NCI-H748 treated with DMSO at 0.1 percent for 48 hours (cell line): ENCODE results near the gene USP30.

ENCODE experiments used
- DNase-seq: peaks from one replicate; lab custom pipeline; 2025; lab: John Stamatoyannopoulos, UW

Gene USP30

GRCh38 chr12:109126784-109127183, 74.4 kb downstream of the USP30 start:
- no peak for DNase-seq

GRCh38 chr12:109127533-109128242, 75.3 kb downstream of the USP30 start:
- DNase-seq: no peak

- DNase-seq: no peak
Observed at GRCh38 chr12:109130297-109131153, 78.1 kb downstream of the USP30 start.

- DNase-seq: no peak
Observed at GRCh38 chr12:109131154-109132050, 79.0 kb downstream of the USP30 start.

GRCh38 chr12:109134186-109134917, 82.0 kb downstream of the USP30 start:
- DNase-seq: no peak

GRCh38 chr12:109137055-109137454, 84.7 kb downstream of the USP30 start:
- no peak for DNase-seq
